Activated naive CD4-positive, alpha-beta T cell treated with anti-CD3 and anti-CD28 coated beads for 36 hours (primary cell): ENCODE results near the gene FERMT2. TPM values are rescaled to one million over a fixed set of nuclear protein-coding genes. Genes with fewer than 3 reads are reported as not detected.

Source experiments
- CTCF ChIA-PET: fragments of 350-600 bp; sonication (Branson Sonifier 250); formaldehyde crosslinking; loops from one replicate; lab custom pipeline; 2021; ENCODE audit warnings: antibody characterized with exemption; lab: Charles Lee
- DNase-seq: peaks from one replicate; pipeline ENCODE4 v3.0.0-alpha.2; 2020
- H3K27ac Mint-ChIP-seq: one replicate; pipeline ENCODE4 v1.8.0; 2021; ENCODE audit warnings: mild to moderate bottlenecking, mixed read lengths
- H3K27me3 Mint-ChIP-seq: one replicate; pipeline ENCODE4 v1.8.0; 2021; ENCODE audit warnings: low read depth, mixed read lengths
- H3K36me3 Mint-ChIP-seq: one replicate; pipeline ENCODE4 v1.8.0; 2021; ENCODE audit warnings: low read depth, mixed read lengths
- H3K4me1 Mint-ChIP-seq: one replicate; pipeline ENCODE4 v1.8.0; 2021; ENCODE audit warnings: low read depth, mixed read lengths
- H3K4me3 Mint-ChIP-seq: one replicate; pipeline ENCODE4 v1.8.0; 2021; ENCODE audit warnings: mild to moderate bottlenecking, moderate library complexity, mixed read lengths
- H3K9me3 Mint-ChIP-seq: one replicate; pipeline ENCODE4 v1.8.0; 2021; ENCODE audit warnings: mixed read lengths
- intact Hi-C: fragments of 100-400 bp; cut with micrococcal nuclease; formaldehyde crosslinking; loops from one replicate; pipeline ENCODE4 v1.15.1; 2023
- total RNA-seq, 2 experiments: library from RNA; stranded (reverse); gene quantifications; one replicate each; pipeline ENCODE4 v1.2.3, GENCODE V29; 2021

Gene FERMT2
- total RNA-seq, 2 experiments from 2014 or later: 2.8 to 3.0 TPM

GRCh38 chr14:52960627-52961026 lies 9.8 kb upstream of the FERMT2 start:
- peak; percentile 12 for DNase-seq
- no peak overlapping the region for H3K27ac Mint-ChIP-seq
- intact Hi-C loops: loop anchor here (1.0 to 2.0 kb wide), 3 partner anchors 137 to 662 kb away; no protein-coding TSS in a partner anchor

GRCh38 chr14:52954346-52955214 lies 3.7 kb upstream of the FERMT2 start:
- Mint-ChIP-seq H3K9me3 (no peaks in the 10 kb centered on the region), H3K27ac (peak overlapping the region; percentile 66), H3K4me3 (peak overlapping the region; percentile 20), H3K4me1 (peaks cover 27% of the 10 kb centered on the region), H3K36me3 (no peaks in the 10 kb centered on the region), H3K27me3 (peaks cover 25% of the 10 kb centered on the region)
- DNase-seq: no peak
- CTCF ChIA-PET: no interaction called here
- intact Hi-C loops: loop anchor here (1.0 to 5.0 kb wide), 2 partner anchors 226 to 402 kb away; partner anchors contain the start of genes GPR137C and TXNDC16

More at GRCh38 chr14:52960627-52961026, 9.8 kb upstream of the FERMT2 start:
- Mint-ChIP-seq H3K4me1 (peaks cover 6% of the 10 kb centered on the region), H3K4me3 (no peak overlapping the region), H3K36me3 (no peaks in the 10 kb centered on the region), H3K27me3 (no peaks in the 10 kb centered on the region), H3K9me3 (no peaks in the 10 kb centered on the region)
- CTCF ChIA-PET: interaction anchor here (0.6 to 3.8 kb wide), 14 partner anchors 11 to 441 kb away, joined by 3 to 23 read pairs (median 3); no protein-coding TSS in a partner anchor

GRCh38 chr14:52951681-52952554 lies 1.1 kb upstream of the FERMT2 start:
- CTCF ChIA-PET: no interaction called here
- Mint-ChIP-seq H3K4me1 (peaks cover 31% of the 10 kb centered on the region), H3K9me3 (no peaks in the 10 kb centered on the region), H3K27me3 (peaks cover 46% of the 10 kb centered on the region), H3K36me3 (no peaks in the 10 kb centered on the region), H3K27ac (no peak overlapping the region), H3K4me3 (peak overlapping the region; percentile 51)
- DNase-seq: peak; percentile 9
- intact Hi-C loops: loop anchor here (5.0 kb wide), 1 partner anchor 400 kb away; the partner anchor contains the start of genes GPR137C and TXNDC16

DNA sequence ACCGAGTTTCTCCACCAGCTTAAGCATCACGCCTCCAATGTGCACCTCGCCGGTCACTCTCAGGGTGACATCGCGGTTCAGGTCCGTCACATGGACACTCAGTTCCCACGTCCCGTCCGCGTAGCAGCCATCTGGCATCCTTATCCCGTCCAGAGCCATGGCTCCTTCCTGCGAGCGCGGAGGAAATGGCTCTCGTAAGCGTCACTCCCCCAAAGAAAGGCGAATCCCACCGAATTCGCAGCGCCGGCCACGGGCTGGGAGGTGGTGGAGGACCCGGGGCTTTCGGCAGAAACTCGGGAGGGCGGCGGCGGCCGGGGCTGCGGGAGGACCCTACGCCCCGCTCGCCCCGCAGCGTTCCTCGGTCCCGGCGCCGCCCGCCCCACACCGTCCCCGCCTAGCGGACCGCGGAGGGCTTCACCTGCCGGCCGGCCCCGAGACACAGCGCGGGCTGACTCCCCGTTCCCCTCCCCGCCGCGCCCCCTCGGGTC lies 396 bp downstream of the FERMT2 start:
- Mint-ChIP-seq H3K4me3 (peak overlapping the region; percentile 83), H3K36me3 (no peaks in the 10 kb centered on the region), H3K4me1 (peaks cover 31% of the 10 kb centered on the region), H3K27me3 (peaks cover 51% of the 10 kb centered on the region), H3K27ac (no peak overlapping the region), H3K9me3 (no peaks in the 10 kb centered on the region)
- CTCF ChIA-PET: no interaction called here
- peak; percentile 20 for DNase-seq
- intact Hi-C loops: loop anchor here (1.0 to 5.0 kb wide), 2 partner anchors 32 to 398 kb away; partner anchors contain the start of genes GPR137C and TXNDC16

DNA sequence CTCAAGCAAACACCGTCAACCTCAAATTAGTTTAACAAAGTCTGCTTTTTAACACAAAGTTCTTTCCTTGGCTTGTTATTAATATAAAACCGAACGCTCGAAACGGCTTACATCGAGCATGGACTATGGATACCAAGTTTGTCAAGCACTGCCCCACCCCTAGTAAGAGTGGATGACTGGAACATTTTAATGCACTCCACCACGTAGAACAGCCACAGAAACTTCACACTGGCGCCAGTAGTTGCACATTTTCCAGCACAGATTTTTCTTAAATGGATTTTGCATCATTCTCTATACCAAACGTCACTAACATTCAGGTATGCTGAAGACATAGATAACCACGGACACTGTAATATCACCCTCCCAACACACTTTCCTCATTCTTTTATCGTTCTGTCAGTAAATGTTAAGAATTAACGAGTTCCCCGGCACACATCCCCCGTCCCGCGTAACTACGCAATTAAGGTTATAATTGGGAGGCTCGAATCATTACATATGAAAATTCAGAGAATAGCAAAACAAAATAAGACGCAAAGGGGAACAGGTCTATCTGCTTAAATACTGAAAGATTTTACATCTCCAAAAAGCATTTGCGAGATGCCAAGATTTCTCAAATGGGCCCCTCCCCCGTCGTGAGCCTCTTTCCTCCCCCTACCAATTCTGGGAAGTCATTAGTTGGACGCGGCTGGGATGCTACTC lies 990 bp downstream of the FERMT2 start:
- Mint-ChIP-seq H3K27ac (no peak overlapping the region), H3K4me3 (peak overlapping the region; percentile 83), H3K36me3 (no peaks in the 10 kb centered on the region), H3K4me1 (peaks cover 29% of the 10 kb centered on the region), H3K27me3 (peaks cover 52% of the 10 kb centered on the region), H3K9me3 (no peaks in the 10 kb centered on the region)
- intact Hi-C loops: loop anchor here (1.0 to 5.0 kb wide), 2 partner anchors 32 to 398 kb away; partner anchors contain the start of genes GPR137C and TXNDC16
- peak; percentile 8 for DNase-seq
- CTCF ChIA-PET: interaction anchor here (0.5 to 1.2 kb wide), 2 partner anchors 11 to 133 kb away, joined by 3 to 4 read pairs; no protein-coding TSS in a partner anchor

- CTCF ChIA-PET: interaction anchor here (0.5 to 1.2 kb wide), 3 partner anchors 12 to 357 kb away, joined by 3 to 4 read pairs (median 3); no protein-coding TSS in a partner anchor
- H3K27me3 Mint-ChIP-seq: peaks cover 52% of the 10 kb centered on the region
These were observed 1.6 kb downstream of the FERMT2 start for GRCh38 chr14:52949249-52949648.

DNA sequence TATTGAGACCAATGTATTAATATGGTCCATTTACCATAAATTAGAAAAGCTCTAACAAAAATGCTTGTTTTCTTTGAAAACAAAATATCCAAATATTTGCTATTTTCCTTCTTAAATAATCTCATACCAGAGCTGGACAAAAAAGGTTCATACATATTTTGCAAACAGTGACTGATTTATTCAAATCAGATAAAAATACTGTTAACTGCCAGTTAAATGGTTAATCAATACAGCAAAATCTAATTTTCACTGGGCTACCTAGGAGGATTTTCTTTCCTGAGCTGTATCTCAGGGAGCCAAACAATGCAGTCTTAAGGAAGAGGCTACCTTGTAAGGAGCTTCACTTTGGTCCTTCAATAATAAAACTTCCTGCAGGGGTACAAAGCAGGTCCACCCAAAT lies 2.0 kb downstream of the FERMT2 start:
- Mint-ChIP-seq H3K9me3 (no peaks in the 10 kb centered on the region), H3K36me3 (no peaks in the 10 kb centered on the region), H3K27ac (no peak overlapping the region), H3K4me3 (no peak overlapping the region), H3K27me3 (peaks cover 52% of the 10 kb centered on the region), H3K4me1 (peaks cover 21% of the 10 kb centered on the region)
- intact Hi-C loops: no loop called here
- DNase-seq: no peak
- CTCF ChIA-PET: interaction anchor here (1.0 to 1.2 kb wide), 2 partner anchors 12 to 358 kb away, joined by 3 read pairs; no protein-coding TSS in a partner anchor

More at GRCh38 chr14:52949249-52949648, 1.6 kb downstream of the FERMT2 start:
- Mint-ChIP-seq H3K36me3 (no peaks in the 10 kb centered on the region), H3K4me3 (peak overlapping the region; percentile 83), H3K9me3 (no peaks in the 10 kb centered on the region), H3K27ac (no peak overlapping the region), H3K4me1 (peaks cover 24% of the 10 kb centered on the region)
- no peak for DNase-seq
- intact Hi-C loops: no loop called here

GRCh38 chr14:52948039-52948438 lies 2.8 kb downstream of the FERMT2 start:
- CTCF ChIA-PET: no interaction called here
- Mint-ChIP-seq H3K36me3 (no peaks in the 10 kb centered on the region), H3K4me1 (peaks cover 21% of the 10 kb centered on the region), H3K27me3 (peaks cover 50% of the 10 kb centered on the region), H3K9me3 (no peaks in the 10 kb centered on the region), H3K27ac (no peak overlapping the region), H3K4me3 (no peak overlapping the region)
- no peak for DNase-seq
- intact Hi-C loops: no loop called here

- H3K27ac Mint-ChIP-seq: no peak overlapping the region
- CTCF ChIA-PET: no interaction called here
- H3K27me3 Mint-ChIP-seq: peaks cover 26% of the 10 kb centered on the region
- intact Hi-C loops: no loop called here
- no peak for DNase-seq
- H3K4me3 Mint-ChIP-seq: no peak overlapping the region
- H3K36me3 Mint-ChIP-seq: no peaks in the 10 kb centered on the region
- peaks cover under 1% of the 10 kb centered on the region for H3K4me1 Mint-ChIP-seq
- H3K9me3 Mint-ChIP-seq: no peaks in the 10 kb centered on the region
These were observed 6.6 kb downstream of the FERMT2 start for GRCh38 chr14:52944254-52944653.

GRCh38 chr14:52939427-52939826 lies 11.4 kb downstream of the FERMT2 start:
- no peak for DNase-seq
- Mint-ChIP-seq H3K4me1 (no peaks in the 10 kb centered on the region), H3K36me3 (no peaks in the 10 kb centered on the region), H3K27ac (no peak overlapping the region), H3K4me3 (no peak overlapping the region), H3K27me3 (peaks cover 6% of the 10 kb centered on the region), H3K9me3 (no peaks in the 10 kb centered on the region)
- CTCF ChIA-PET: interaction anchor here (0.6 to 1.4 kb wide), 4 partner anchors 21 to 1050 kb away, joined by 3 to 4 read pairs (median 3); no protein-coding TSS in a partner anchor
- intact Hi-C loops: no loop called here

- Mint-ChIP-seq H3K27ac (no peak overlapping the region), H3K9me3 (no peaks in the 10 kb centered on the region), H3K4me1 (no peaks in the 10 kb centered on the region), H3K27me3 (peaks cover 6% of the 10 kb centered on the region), H3K36me3 (no peaks in the 10 kb centered on the region), H3K4me3 (no peak overlapping the region)
- DNase-seq: no peak
- CTCF ChIA-PET: no interaction called here
- intact Hi-C loops: no loop called here
These were observed 13.0 kb downstream of the FERMT2 start for GRCh38 chr14:52937869-52938268.
